HG03378 (cell line): ENCODE data around the gene GSTO2.

Source experiments
- ATAC-seq: cut with Tn5 transposase; IDR thresholded peaks from one replicate; pipeline ENCODE4 v1.9.1; 2021; ENCODE audit warnings: mild to moderate bottlenecking, moderate library complexity; ENCODE audit not compliant: unreplicated experiment

GSTO2 gene

DNA sequence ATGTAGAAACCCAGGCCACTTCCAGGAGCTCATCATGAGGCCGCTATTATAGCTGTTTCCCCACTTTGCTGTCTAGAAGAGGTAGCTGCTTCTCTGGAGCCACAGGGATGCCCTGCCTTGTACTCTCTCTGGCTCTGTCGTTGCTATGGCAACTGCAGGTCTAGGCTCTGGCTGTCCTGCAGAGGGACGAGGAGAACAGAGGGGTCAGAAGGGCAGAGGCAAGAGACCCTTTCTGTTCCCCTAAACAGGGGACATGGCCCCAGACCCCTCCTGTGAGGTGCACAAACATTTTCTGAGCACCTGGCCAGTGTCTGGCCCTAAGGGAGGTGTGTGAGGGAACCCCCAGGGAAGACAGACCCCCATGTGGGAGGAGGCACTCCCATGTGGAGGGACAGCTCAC, 37.9 kb downstream of the GSTO2 start:
- ATAC-seq = no peak

DNA sequence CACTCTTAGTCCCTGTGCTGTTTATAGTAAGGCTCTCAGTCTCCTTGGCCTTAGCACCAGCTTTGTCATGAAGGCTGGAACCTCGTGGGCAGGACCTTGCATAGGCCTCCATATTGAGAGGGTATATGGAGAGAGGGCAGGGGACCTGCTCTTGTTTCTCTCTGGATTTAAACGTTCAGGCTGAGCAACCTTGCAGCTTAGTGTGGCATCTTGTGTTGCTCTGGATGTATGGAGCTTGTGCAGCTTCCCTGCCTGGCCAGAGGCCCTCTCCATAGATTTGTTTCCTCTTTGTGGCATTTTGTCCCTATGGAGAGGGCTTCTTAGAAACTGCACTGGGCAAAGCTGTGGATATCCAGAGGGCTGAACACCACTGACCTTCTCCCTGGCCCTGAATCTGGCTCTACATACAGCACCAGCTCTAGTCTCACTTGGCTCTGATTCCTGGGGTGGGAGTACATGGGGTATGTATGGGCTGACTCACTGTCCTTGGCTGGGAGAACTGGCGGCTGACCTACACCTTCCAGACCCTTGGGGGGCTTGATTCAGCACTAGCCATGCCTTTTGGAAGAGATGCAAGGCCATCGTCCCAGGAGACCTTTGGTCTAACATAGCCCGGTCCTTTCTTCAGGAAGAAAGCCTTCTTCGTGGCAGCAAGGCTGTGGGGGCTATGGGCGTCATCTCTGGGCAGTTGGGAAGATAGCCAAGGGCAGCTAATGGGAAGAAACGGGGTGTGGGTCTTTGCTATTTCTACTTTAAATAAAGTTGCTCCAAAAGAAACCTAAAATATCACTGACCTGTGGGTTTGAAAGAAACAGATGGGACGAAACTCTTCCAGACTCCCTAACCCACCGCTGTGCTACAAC, 38.8 kb downstream of the GSTO2 start:
- ATAC-seq = no peak

DNA sequence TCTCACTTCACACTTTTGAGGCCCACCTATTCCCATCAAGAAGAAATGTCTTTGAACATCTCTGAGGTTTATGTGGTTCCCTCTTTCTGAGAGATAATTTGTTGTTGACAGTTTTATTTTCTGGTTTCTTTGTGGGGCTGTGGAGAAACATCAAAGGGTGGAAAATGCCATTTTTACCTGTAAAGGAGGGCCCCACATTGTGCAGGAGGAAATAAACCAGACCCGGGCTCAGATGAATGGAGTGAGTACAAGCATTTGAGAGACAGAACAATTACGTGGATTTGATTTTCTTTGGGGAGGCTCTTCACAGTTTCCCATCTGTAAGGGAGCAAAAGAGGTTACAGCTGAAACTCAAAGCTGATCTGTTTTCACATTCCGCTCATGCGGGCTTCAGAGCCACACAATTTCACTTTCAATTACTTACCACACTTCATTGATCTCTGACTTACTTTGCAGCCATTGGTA, 39.5 kb downstream of the GSTO2 start:
- peak; percentile 86 for ATAC-seq

DNA sequence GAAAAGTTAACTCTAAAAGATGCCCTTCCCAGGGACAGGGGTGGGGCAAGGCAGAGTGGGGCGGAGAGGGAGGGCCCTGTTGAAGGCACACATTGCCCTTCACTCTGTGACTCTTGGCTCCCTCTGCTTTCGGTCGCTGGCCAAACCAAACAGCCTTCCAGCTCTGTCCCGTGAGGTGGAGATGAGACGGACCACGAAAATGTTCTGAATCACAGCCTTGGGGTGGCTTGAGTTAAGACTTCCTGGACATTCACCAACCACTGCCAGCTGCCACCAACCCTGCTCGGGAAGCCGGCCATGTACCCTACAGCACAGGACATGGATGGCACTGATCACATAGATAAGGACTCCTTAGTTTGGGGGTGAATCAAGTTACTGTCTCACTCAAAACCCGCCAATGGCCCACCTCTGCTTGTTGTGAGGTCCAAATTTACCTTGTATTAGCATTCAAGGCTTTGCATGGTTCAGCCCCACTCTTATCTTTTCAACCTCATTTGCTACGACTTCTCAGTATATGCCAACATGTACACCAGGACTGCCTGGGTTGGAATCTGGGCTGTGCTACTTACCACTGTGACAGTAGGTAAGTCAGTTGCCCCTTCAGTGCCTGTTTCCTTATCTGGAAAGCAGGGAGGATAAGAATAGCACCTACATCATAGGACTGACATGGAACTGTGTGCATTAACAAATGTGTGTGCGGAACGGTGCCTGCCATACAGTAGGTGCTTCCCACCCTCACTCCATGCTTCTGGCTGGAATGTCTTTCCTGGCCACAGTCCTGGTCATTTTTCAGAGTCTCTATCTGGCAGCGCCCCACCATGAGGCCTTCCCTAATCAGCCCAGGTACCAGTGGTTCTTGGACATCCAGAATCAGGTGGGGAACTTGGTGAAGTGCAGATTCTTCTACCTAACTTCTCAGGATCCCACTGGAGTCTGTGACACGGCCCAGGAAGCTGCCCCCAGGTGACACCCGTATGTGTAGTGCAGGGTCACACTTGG, 41.3 kb downstream of the GSTO2 start:
- ATAC-seq = no peak

DNA sequence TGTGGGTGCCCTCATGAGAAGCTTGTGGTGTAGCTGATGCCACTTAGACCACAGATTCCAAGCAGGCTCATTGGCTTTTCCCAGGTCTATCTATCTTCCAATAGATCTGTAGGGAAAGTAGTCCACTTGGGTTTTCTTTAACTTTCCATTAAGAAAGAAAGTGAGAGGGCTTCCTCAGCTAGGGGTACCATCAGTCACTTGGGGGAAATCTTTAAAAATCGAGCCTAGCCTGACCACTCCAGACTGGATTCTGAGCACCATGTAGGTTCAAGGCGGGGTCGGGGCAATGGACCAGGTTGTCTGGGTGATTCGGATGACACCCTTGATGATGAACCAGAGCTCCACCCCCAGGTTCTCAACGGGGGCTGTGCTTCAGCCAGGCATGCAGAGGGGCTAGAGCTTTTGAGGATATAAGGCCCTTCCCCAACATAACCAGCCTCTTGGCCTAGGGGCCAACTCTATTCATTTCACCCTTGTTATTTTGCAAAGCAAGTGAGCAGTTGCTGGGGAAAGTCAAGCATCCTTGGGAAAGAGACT, 42.3 kb downstream of the GSTO2 start:
- no peak for ATAC-seq

DNA sequence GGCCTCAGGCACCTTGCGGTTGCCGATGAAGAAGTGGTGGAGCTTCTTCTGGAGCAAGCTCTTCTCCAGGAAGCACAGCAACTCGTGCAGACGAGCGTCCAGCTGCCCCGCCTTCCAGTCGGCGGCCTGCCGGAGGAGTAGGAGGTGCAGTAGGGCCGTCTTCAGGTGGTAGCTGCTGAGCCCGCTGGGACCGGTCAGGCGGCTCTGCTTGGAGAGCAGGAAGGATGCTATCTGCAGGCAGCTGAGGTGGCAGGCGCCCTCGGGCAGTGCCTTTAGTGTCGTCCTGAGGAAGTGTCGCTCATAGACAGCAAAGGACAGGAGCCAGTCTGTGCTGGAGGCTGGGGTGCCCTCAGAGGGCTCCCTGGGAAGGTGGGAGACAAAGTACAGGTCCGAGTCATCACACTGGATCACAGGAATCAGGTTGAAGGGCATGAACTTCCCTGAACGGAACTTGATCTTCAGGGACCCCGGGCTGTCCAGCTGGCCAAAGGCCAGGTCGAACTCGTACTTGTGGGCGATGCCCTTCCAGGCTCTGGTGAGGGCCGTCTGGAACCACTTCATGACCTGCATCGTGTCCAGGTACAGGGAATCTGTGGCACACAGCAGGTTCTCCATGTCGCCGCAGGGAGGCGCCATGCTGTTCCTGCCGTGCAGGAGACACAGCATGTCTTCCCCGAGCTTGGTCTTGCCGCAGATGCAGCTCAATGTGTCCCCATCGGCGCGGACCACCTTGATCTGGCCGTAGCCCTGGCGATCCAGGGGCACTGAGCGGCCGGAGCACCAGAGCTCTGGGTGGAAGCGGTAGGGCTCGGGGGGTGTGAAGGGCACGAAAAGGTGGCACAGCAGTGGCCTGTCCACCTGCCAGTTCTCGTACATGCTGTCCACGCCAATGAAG, 45.9 kb downstream of the GSTO2 start:
- ATAC-seq = no peak

DNA sequence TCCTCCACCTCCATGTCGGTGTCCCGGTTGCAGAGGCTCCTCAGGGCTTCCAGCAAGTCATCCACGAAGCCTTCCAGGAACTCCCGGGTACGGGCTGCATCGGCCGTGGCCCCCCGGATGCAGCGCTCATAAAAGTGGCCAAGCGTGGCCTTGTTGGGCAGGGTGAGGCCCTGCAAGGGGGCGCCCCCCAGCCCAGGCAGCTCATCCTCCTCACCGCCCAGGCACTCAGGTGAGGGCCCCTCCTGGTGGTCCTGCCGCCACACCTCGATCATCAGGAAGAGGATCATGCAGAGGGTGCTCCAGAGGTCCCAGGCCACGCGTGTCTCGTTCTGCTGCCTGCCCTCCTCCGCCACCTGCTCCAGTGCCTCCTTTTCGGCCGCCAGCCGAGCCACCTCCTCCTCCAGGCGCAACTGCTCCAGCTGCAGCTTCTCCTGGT, 46.5 kb downstream of the GSTO2 start:
- ATAC-seq = no peak

DNA sequence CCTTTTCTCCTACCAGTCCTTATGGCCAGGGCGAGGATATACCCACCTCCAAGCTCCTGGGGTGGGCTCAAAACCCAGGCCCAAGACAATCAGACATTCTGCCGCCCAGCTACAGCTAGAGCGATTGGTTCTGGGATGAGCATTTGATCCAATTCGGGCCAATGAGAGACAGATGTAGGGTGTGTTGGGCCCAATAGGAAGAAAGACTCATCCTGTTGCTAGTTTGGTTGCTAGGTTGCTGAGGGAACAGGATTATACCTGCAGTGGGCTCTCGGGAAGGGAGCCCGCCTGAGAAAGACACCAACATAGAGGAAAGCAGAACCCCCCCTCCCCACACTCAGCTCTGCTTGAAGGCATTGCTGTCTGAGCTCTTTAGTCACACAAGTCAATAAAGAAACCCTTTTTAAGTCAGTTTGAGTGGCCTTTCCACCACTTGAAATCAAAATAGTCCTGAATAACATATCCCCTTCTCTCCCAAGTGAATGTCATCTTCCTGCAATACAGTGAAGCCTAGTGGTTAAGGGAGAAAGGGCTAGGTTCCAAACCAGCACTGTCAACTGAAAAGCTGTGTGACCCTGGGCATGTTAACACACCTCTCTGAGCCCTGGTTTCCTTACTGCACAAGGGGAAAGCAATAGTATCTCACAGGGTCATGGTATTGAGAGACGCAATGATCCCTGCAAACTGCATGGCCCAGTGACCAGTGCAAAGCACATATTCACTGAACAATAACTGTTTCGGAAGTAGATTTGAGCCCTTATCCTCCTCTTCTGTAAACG, 47.5 kb downstream of the GSTO2 start:
- no peak for ATAC-seq

DNA sequence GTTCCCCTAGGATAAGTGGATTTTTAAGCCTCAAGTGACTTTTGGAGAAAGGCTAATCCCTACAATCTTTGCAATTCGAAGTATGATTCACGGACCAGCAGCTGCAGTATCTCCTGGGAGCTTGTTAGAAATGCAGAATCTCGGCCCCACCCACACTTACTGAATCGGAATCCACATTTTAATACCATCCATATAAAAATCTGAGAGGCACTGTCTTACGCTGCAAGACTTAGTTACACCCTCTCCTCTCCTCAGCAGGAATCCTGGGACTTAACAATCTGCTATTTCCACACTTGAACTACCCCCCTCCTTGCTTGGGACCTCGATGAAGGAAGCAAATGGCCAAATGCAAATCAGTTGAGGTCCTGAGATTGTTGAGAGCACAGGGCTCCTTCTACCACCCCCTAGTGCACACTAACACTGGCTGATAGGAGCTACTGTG, 48.3 kb downstream of the GSTO2 start:
- ATAC-seq = no peak

DNA sequence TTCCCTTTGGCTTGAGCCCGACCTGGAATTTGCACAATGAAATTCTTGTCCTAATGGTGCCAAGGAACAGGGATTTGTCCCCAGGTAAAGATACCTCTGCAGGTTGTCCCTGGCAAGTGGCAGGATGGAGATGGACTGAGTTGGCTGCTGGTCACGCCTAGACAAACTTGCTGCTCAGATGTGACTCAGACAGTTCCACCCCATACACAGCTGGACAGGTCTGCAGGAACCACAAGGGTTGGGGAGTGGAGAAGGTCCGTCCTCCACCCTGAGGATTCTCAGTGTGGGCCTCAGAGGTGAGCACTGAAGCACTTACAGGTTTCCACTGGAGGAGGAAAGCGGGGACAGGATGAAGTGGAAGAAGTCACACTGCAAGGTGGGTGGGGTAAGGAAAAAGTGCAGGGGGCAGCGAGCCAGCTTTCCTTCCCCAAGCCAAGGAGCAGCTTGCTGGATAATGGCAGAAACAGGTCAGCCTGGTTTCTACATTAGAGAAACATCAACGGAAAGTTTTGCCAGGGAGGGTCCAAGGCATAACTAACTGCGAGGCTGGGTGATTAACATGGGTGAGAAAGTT, 48.8 kb downstream of the GSTO2 start:
- no peak for ATAC-seq

DNA sequence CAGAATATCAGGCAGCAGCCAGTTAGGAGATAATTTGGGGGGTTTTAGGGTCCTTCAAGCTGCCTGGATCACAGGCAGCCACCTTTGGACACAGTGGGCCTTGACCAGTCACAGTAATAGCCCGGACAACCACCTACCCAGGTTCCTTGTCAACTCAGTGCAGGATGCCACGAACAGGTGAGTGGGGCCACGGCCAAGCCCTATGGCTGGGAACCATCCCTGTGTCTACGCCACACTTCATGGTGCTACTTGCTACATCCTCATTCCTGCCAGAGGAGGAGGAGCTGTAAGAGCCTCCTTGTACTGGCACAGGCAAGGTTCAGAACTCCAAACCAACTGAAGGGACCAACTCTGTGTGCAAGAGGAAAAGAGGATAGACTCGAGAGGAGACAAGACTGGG, 49.3 kb downstream of the GSTO2 start:
- no peak for ATAC-seq

DNA sequence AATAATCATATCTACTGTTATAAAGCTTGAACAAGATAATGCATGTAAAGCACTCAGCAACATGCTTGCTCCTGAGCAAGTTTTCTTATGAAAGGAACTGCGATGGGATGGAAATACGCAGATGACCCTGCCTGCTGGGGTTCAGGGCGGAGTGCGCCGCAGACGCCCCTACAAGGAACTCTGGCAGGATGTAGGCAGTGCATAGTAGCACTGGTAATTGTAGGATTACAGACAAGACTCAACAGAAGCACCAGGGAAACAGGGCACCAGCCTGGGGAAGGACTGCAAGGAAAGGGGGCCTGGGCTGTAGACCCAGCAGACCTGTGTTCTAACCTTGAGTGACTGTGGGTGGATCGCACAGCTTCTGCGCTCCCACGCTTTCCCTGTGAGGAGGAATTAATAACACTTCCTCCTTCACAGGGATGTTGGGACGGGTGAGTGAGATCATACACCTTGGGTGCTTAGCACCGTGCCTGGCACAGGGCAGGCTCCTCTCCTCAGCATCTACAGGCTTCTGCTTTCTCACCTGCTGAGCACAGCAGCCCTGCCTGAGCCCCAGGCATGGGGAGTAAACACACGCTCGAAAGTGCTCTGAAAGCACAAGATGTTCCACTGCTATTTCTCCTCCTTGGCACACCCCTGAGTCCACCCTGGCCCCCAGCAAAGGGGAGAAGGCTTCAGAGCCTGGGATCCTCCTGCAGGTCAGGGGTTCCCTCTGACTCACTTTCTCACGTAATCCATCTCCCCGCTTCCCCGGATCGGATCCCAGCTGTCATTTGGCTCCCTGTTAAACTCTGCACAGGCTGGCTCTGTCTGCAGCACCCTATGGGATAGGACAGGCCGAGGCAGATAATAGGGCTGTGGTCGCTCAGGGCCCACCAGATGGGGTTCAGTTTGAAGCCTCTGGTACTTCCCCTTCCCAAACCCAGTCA, 50.1 kb downstream of the GSTO2 start:
- ATAC-seq = no peak

DNA sequence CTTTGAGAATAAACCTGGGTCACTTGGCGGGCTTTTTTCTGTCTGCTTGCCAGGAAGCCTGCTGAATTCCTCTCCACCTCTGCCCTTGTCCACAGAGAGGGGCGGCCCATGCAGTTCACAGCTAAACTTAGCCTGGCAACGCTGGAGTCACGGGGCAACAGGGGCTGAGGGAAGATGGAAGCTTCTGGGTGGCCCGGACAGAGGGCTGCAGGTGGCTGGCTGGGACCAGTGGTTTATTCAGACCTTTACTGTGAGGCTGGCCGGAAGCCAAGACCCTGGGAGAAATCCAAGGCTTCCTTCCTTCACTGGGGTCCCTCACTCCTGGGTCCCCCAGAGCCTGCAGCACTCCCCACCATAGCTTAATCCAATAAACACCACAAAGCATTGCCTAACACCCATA, 52.2 kb downstream of the GSTO2 start:
- no peak for ATAC-seq

DNA sequence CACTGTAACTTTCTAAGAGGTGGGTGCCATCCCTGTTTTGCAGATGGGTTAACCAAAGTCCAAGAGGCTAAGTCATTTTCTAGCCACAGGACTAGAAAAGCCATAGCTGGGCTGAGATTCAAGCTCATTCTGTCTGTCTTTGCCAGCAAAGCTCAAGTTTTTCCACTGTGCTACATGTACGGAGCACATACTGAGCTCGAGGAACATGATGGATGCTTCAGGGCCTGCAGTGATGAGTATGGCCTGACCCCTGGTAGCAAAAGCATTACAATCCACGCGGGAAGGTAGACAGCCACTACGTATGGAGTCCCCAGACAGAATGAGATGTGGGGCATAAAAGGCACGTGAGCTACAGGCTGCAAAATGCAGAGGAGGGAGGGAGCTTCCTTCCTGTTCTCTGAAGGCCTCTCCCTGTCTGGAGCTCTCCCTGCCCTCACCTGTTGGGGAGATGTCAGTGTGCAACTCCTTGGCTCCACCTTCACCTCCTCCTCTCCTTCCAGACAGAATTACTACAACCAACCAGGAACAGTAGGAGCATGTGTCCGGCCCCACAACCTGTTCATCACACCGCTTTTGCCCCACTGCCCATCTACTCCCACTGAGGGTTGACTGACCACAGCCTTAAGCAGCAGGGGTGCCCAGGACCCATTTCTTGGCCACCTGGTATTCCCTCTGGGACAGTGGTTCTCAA, 52.9 kb downstream of the GSTO2 start:
- no peak for ATAC-seq

DNA sequence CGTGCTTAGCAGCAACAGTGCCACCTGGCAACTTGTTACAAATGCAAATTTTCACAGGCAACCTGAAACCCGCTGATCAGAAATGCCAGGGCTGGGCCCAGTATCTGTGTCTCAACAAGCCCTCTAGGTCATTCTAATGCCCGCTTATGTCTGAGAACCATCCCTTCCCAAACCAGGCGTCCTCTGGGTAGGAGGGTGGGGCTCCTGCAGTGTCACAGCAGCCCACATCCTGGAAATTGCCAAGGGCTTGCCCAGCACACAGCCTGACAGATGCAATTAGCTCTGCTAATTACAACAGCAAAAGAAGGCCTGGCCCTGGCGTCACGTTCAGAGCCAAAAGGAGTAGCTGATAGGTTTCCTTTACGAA, 53.4 kb downstream of the GSTO2 start:
- ATAC-seq = peak; percentile 43

DNA sequence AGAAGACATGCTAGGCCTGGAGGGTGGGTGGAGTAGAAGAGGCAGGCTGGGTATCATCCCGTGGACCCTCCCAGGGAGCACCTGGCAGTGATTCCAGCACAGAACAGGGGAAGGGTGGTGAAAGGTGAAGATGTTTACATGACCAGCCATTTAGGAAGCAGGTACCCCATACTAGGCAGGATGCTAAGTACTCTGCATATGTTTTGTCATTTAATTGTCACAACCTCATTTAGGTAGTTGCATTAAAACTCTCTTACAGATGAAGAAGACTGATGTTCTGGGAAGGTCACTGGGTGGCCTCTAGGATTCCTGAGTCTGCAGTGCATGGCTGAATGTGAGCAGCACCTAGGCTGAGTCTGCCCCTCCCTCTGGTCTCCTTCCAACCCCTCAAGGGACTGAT, 54.1 kb downstream of the GSTO2 start:
- ATAC-seq = no peak

DNA sequence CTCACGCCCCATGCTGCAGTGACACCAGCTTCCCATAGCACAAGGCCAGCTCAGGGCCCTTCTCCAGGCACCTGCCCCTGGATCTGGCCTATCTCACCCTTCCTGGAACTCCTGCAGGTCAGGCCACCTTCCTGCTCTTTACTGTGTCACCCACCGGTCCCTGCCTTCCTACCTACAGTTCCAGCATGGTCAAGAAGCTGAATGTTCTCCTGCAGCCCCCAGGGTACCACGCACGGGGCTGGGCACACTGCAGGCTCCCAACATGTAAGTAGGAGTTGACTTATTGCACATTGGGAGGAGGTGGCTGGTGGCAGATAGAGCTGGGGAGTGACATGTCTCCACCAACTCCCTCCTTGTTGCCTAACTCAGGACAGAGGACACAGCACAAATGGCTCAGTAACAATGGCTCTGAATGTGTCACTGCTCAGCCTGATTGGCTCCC, 54.8 kb downstream of the GSTO2 start:
- ATAC-seq = no peak
